GM10266 (cell line): ENCODE results near the gene SPTB.

Experiments used
- DNase-seq: peaks from one replicate; pipeline ENCODE4 v3.0.0; 2012; ENCODE audit errors: extremely low spot score
- CTCF ChIP-seq: IDR thresholded peaks from 2 replicates; pipeline ENCODE4 v1.5.1; 2012; ENCODE audit warnings: mild to moderate bottlenecking, low read depth; ENCODE audit not compliant: control insufficient read depth, insufficient read depth; ENCODE audit errors: missing control alignments

SPTB gene

GRCh38 chr14:64850369-64851137 lies 29.2 kb downstream of the SPTB start:
- DNase-seq, result no peak
- no peak for TF ChIP-seq CTCF

GRCh38 chr14:64849940-64850339 lies 29.8 kb downstream of the SPTB start:
- TF ChIP-seq CTCF, result no peak

GRCh38 chr14:64848239-64848638 lies 31.5 kb downstream of the SPTB start:
- DNase-seq, result peak; percentile 37
- TF ChIP-seq CTCF, result no peak

More at GRCh38 chr14:64849940-64850339, 29.8 kb downstream of the SPTB start:
- no peak for DNase-seq

GRCh38 chr14:64846319-64846718 lies 33.4 kb downstream of the SPTB start:
- DNase-seq, result no peak
- no peak for TF ChIP-seq CTCF

- TF ChIP-seq CTCF, result no peak
- no peak for DNase-seq
Observed at GRCh38 chr14:64845878-64846277, 33.8 kb downstream of the SPTB start.

- TF ChIP-seq CTCF, result no peak
- no peak for DNase-seq
Observed at GRCh38 chr14:64844969-64845536, 34.7 kb downstream of the SPTB start.

- peak; percentile 46 for DNase-seq
- no peak for TF ChIP-seq CTCF
Observed at GRCh38 chr14:64844272-64844671, 35.4 kb downstream of the SPTB start.
